Skeletal muscle satellite cell (primary cell): ENCODE data around the gene ALDH2. TPM values are rescaled to one million over a fixed set of nuclear protein-coding genes. Genes with fewer than 3 reads are reported as not detected.
"Not testable (repeated sequence)": the region's sequence is repeated elsewhere in the genome, so short reads cannot be mapped to it uniquely, and the experiment has no call there.

Source experiments
- H3K27me3 ChIP-seq: 2 replicates; pipeline ENCODE4 v1.7.0; 2013; ENCODE audit warnings: low read length; ENCODE audit not compliant: control insufficient read depth, insufficient read depth
- H3K36me3 ChIP-seq: 2 replicates; pipeline ENCODE4 v1.7.0; 2013; ENCODE audit warnings: mild to moderate bottlenecking, control low read depth, low read length; ENCODE audit not compliant: insufficient read depth
- H3K4me1 ChIP-seq: 2 replicates; pipeline ENCODE4 v1.7.0; 2013; ENCODE audit warnings: low read length; ENCODE audit not compliant: control insufficient read depth, insufficient read depth
- H3K4me2 ChIP-seq: 2 replicates; pipeline ENCODE4 v1.7.0; 2013; ENCODE audit warnings: mild to moderate bottlenecking, low read length
- H3K4me3 ChIP-seq: 2 replicates; pipeline ENCODE4 v1.7.0; 2013; ENCODE audit warnings: low read length
- H3K9ac ChIP-seq: 2 replicates; pipeline ENCODE4 v1.7.0; 2013; ENCODE audit warnings: mild to moderate bottlenecking, low read depth, low read length, moderate library complexity
- H3K9me3 ChIP-seq: replicated peaks from 2 replicates; pipeline ENCODE4 v1.7.0; 2013; ENCODE audit warnings: mild to moderate bottlenecking, control low read depth, low read length
- total RNA-seq: library from RNA; depleted of rRNA; stranded (reverse); fragments of >200 nt; gene quantifications from 2 replicates; pipeline ENCODE4 v1.2.3, GENCODE V29; 2012; rRNA removed

The ALDH2 gene
- 8.1 and 9.6 TPM in 2 replicates for total RNA-seq

- peak within 1 kb of the TSS; percentile 51 for H3K9ac ChIP-seq
- H3K4me3 ChIP-seq: peak within 1 kb of the TSS; percentile 75
- H3K36me3 ChIP-seq: no peaks in the 10 kb centered on the region
- H3K27me3 ChIP-seq: peaks cover 29% of the 10 kb centered on the region
- H3K4me2 ChIP-seq: peak within 1 kb of the TSS; percentile 93
- no peaks in the 10 kb centered on the region for H3K9me3 ChIP-seq
- H3K4me1 ChIP-seq: peaks cover 12% of the 10 kb centered on the region
Observed at GRCh38 chr12:111766608-111767361, at the start of gene ALDH2. TSS of gene ALDH2 (plus strand) at chr12:111766933. CDS start at chr12:111766983, 50 bp downstream.

DNA sequence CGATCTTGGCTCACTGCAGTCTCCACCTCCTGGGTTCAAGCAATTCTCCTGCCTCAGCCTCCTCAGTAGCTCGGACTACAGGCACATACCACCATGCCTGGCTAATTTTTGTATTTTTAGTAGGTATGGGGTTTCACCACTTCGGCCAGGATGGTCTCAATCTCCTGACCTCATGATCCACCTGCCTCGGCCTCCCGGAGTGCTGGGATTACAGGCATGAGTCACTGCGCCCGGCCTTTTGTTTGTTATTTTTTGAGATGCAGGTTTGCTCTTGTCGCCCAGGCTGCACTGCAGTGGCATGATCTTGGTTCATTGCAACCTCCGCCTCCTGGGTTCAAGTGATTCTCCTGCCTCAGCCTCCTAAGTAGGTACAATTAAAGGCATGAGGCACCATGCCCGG is 47.4 kb upstream of the ALDH2 start:
- peaks cover 16% of the 10 kb centered on the region for H3K36me3 ChIP-seq

DNA sequence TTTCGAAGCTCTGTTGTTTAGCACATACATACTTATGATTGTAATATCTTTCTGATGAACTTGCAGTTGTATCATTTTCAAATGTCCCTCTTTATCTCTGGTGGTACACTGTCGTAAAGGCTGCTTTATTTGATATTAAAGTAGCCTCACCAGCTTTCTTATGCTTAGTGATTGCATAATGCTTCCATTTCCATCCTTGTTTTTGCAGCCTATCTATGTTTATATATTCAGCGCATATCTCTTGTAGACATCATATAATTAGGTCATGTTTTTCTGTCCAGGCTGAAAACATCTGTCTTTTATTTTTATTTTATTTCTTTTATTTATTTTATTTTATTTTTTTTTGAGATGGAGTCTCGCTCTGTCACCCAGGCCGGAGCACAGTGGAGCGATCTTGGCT is 46.3 kb upstream of the ALDH2 start:
- Histone ChIP-seq H3K9ac (no peak overlapping the region), H3K4me2 (no peak overlapping the region), H3K9me3 (no peaks in the 10 kb centered on the region), H3K27me3 (no peaks in the 10 kb centered on the region), H3K36me3 (peaks cover 9% of the 10 kb centered on the region), H3K4me3 (no peak overlapping the region), H3K4me1 (no peaks in the 10 kb centered on the region)

More for the DNA sequence above, 47.4 kb upstream of the ALDH2 start:
- H3K27me3 ChIP-seq, H3K9ac ChIP-seq, H3K4me1 ChIP-seq, H3K4me3 ChIP-seq, H3K9me3 ChIP-seq, H3K4me2 ChIP-seq: not testable (repeated sequence)

DNA sequence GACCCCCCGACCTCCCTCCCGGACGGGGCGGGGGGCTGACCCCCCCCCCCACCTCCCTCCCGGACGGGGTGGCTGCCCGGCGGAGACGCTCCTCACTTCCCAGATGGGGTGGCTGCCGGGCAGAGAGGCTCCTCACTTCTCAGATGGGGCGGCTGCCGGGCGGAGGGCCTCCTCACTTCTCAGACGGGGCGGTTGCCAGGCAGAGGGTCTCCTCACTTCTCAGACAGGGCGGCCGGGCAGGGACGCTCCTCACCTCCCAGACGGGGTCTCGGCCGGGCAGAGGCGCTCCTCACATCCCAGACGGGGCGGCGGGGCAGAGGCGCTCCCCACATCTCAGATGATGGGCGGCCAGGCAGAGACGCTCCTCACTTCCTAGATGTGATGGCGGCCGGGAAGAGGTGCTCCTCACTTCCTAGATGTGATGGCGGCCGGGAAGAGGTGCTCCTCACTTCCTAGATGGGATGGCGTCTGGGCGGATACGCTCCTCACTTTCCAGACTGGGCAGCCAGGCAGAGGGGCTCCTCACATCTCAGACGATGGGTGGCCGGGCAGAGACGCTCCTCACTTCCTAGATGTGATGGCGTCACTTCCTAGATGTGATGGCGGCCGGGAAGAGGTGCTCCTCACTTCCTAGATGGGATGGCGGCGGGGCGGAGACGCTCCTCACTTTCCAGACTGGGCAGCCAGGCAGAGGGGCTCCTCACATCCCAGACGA is 42.9 kb upstream of the ALDH2 start:
- not testable (repeated sequence) for H3K4me1 ChIP-seq, H3K4me3 ChIP-seq, H3K9ac ChIP-seq, H3K27me3 ChIP-seq, H3K4me2 ChIP-seq, H3K36me3 ChIP-seq, H3K9me3 ChIP-seq

DNA sequence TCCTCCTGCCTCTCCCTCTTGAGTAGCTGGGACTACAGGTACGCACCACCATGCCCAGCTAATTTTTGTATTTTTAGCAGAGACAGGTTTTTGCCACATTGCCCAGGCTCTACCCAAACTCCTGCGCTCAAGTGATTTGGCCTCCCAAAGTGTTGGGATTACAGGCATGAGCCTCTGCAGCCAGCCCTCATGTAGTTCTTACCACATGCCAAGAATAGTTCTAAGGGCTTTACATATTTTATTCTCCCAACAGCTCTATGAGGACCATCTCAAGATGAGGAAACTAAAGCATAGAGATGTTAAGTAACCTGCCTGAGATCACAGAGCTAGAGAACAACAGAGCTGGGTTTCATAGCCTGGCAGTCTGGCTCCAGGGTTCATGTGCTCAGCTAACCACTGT is 37.9 kb upstream of the ALDH2 start:
- H3K4me2 ChIP-seq: no peak overlapping the region
- H3K27me3 ChIP-seq: no peaks in the 10 kb centered on the region
- no peak overlapping the region for H3K4me3 ChIP-seq
- H3K9ac ChIP-seq: no peak overlapping the region
- H3K9me3 ChIP-seq: no peaks in the 10 kb centered on the region
- no peaks in the 10 kb centered on the region for H3K4me1 ChIP-seq
- H3K36me3 ChIP-seq: peaks cover 7% of the 10 kb centered on the region

DNA sequence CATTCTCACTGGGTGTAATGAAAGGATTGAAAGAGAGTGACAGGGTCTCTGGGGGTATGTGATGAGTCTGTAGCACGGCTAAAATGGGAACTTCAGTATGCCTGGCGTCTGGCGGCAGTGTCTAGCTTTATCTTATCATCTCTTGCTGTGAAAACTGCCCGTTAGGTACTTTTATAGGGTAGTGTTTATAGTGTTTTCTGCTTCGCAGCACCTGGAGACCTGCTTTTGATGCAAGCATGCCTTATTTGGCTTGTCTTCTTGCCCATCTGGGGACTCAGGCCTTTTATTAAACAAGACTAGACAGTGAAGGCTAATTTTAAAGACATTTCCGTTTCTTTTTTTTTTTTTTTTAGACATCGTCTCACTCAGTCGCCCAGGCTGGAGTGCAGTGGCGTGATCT is 36.3 kb upstream of the ALDH2 start:
- peaks cover 7% of the 10 kb centered on the region for H3K36me3 ChIP-seq
- H3K9me3 ChIP-seq: no peaks in the 10 kb centered on the region

DNA sequence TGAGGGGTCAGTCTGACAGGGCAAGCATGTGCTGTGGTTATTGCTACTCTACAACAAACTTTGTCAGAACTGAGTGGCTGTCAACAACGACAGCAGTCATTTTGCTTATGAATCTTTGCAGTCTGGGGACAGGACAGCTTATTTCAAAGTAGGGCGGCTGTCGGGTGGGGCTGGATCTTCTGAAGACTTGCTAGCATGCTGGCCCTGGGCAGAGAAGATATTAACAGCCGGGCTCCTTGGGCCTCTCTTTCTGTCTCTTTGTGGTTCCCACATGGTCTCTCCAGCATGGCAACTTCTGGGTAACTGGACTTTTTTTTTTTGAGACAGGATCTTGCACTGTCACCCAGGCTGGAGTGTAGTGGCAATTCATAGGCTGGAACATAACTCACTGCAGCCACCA is 33.9 kb upstream of the ALDH2 start:
- H3K4me2 ChIP-seq: no peak overlapping the region
- H3K9ac ChIP-seq: no peak overlapping the region
- no peaks in the 10 kb centered on the region for H3K9me3 ChIP-seq
- no peaks in the 10 kb centered on the region for H3K27me3 ChIP-seq
- peaks cover 11% of the 10 kb centered on the region for H3K36me3 ChIP-seq
- H3K4me1 ChIP-seq: no peaks in the 10 kb centered on the region
- H3K4me3 ChIP-seq: no peak overlapping the region

More for the DNA sequence above, 36.3 kb upstream of the ALDH2 start:
- no peak overlapping the region for H3K9ac ChIP-seq
- no peaks in the 10 kb centered on the region for H3K27me3 ChIP-seq
- H3K4me1 ChIP-seq: no peaks in the 10 kb centered on the region
- H3K4me3 ChIP-seq: no peak overlapping the region
- no peak overlapping the region for H3K4me2 ChIP-seq

DNA sequence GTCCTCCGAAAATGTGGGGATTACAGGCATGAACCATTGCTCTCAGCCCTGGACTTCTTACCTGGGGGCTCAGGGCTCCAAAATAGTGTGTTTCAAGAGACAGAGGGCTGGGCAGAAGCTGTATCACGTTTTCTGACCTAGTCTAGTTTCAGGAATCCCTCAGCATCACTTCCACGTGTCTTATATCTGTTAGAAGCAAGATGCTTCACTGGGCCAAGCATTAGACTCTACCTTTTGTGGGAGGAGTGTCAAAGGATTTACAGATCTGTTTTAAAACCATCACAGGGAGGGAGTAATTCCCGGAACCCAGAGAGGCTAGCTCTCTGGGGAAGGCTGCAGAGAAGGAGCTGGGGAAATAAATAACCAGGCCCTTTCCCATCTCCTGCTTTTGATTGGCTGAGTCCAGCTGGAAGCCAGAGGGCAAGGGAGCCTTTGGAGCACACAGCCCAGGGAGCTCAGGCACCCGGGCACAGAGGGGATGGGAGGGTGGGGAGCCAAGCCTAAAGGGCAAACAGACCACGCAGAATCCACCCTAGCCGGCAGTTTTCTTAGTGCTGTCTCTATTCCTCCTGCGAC is 33.3 kb upstream of the ALDH2 start:
- no peaks in the 10 kb centered on the region for H3K27me3 ChIP-seq
- H3K36me3 ChIP-seq: peaks cover 7% of the 10 kb centered on the region
- H3K4me2 ChIP-seq: no peak overlapping the region
- no peak overlapping the region for H3K4me3 ChIP-seq
- no peaks in the 10 kb centered on the region for H3K9me3 ChIP-seq
- no peaks in the 10 kb centered on the region for H3K4me1 ChIP-seq
- no peak overlapping the region for H3K9ac ChIP-seq

GRCh38 chr12:111739524-111739923 is 27.2 kb upstream of the ALDH2 start:
- not testable (repeated sequence) for H3K9ac ChIP-seq, H3K4me3 ChIP-seq, H3K4me2 ChIP-seq, H3K36me3 ChIP-seq, H3K9me3 ChIP-seq, H3K27me3 ChIP-seq
- H3K4me1 ChIP-seq: peaks cover 16% of the 10 kb centered on the region

GRCh38 chr12:111741235-111741812 is 25.4 kb upstream of the ALDH2 start:
- Histone ChIP-seq H3K4me3 (no peak overlapping the region), H3K9ac (peak overlapping the region; percentile 1), H3K27me3 (no peaks in the 10 kb centered on the region), H3K9me3 (no peaks in the 10 kb centered on the region), H3K4me1 (peaks cover 16% of the 10 kb centered on the region), H3K4me2 (peak overlapping the region; percentile 52), H3K36me3 (peaks cover 12% of the 10 kb centered on the region)

DNA sequence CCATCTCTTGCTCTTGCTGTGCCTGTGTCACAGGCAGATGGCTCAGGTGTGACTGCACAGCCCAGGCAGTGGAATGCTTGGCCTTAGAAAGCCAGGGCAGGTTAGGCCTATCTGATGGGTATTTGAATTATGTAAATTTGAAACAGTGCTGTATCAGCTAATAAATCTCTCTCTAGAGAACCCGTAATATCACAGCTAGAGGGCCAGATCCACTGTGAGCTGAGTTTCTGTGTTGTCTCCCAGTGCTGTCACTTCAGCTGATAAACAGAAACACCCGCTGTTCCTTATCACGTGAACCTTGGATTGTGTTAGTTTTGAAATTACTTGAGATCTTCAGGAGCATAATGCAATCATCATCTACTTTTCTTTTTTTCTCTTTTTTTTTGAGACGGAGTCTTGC is 21.5 kb upstream of the ALDH2 start:
- no peak overlapping the region for H3K9ac ChIP-seq
- peaks cover 16% of the 10 kb centered on the region for H3K4me1 ChIP-seq
- H3K9me3 ChIP-seq: no peaks in the 10 kb centered on the region
- H3K36me3 ChIP-seq: peaks cover 18% of the 10 kb centered on the region
- H3K4me2 ChIP-seq: no peak overlapping the region
- H3K4me3 ChIP-seq: no peak overlapping the region
- no peaks in the 10 kb centered on the region for H3K27me3 ChIP-seq
